HG03103 (cell line): ENCODE results near the gene SMARCA5.
"Not testable (repeated sequence)": the region's sequence is repeated elsewhere in the genome, so short reads cannot be mapped to it uniquely, and the experiment has no call there.

Source experiments
- ATAC-seq: cut with Tn5 transposase; IDR thresholded peaks from one replicate; pipeline ENCODE4 v1.9.1; 2021; ENCODE audit warnings: low read depth; ENCODE audit not compliant: unreplicated experiment

SMARCA5 gene

GRCh38 chr4:143513314-143514168 lies at the start of gene SMARCA5:
SMARCA5 (plus strand) TSS chr4:143513702; CDS start chr4:143513925, 223 bp downstream.
- ATAC-seq: peak; percentile 81

- ATAC-seq: peak; percentile 69
Measured at GRCh38 chr4:143473334-143474126, 40.0 kb upstream of the SMARCA5 start.

- no peak for ATAC-seq
Measured at GRCh38 chr4:143477487-143477886, 36.0 kb upstream of the SMARCA5 start.

- no peak for ATAC-seq
Measured at GRCh38 chr4:143481361-143481760, 32.1 kb upstream of the SMARCA5 start.

GRCh38 chr4:143482840-143483239 lies 30.7 kb upstream of the SMARCA5 start:
- ATAC-seq: no peak

- no peak for ATAC-seq
Measured at GRCh38 chr4:143486314-143486713, 27.2 kb upstream of the SMARCA5 start.

GRCh38 chr4:143488687-143489086 lies 24.8 kb upstream of the SMARCA5 start:
- ATAC-seq: no peak

- no peak for ATAC-seq
Measured at GRCh38 chr4:143489106-143489505, 24.4 kb upstream of the SMARCA5 start.

GRCh38 chr4:143498021-143498420 lies 15.5 kb upstream of the SMARCA5 start:
- ATAC-seq: no peak

GRCh38 chr4:143502231-143502630 lies 11.3 kb upstream of the SMARCA5 start:
- ATAC-seq: no peak

GRCh38 chr4:143506031-143506430 lies 7.5 kb upstream of the SMARCA5 start:
- no peak for ATAC-seq

- ATAC-seq: no peak
Measured at GRCh38 chr4:143511906-143512305, 1.6 kb upstream of the SMARCA5 start.

- ATAC-seq: peak; percentile 31
Measured at GRCh38 chr4:143512978-143513313, 556 bp upstream of the SMARCA5 start.

GRCh38 chr4:143514169-143514495 lies 630 bp downstream of the SMARCA5 start:
- ATAC-seq: no peak

- ATAC-seq: no peak
Measured at GRCh38 chr4:143514497-143514896, 995 bp downstream of the SMARCA5 start.

GRCh38 chr4:143514901-143515300 lies 1.4 kb downstream of the SMARCA5 start:
- no peak for ATAC-seq

- no peak for ATAC-seq
Measured at GRCh38 chr4:143515905-143516304, 2.4 kb downstream of the SMARCA5 start.

GRCh38 chr4:143517764-143518163 lies 4.3 kb downstream of the SMARCA5 start:
- no peak for ATAC-seq

- ATAC-seq: no peak
Measured at GRCh38 chr4:143524211-143524610, 10.7 kb downstream of the SMARCA5 start.

GRCh38 chr4:143528046-143528445 lies 14.5 kb downstream of the SMARCA5 start:
- ATAC-seq: not testable (repeated sequence)

GRCh38 chr4:143531380-143531779 lies 17.9 kb downstream of the SMARCA5 start:
- no peak for ATAC-seq
